HG02970 (cell line): ENCODE results near the gene CAMK2N2.
A peak's percentile ranks its signal among the peaks of the same experiment; 100 is the strongest.
"Not testable (repeated sequence)": the region's sequence is repeated elsewhere in the genome, so short reads cannot be mapped to it uniquely, and the experiment has no call there.

Source experiments
- ATAC-seq: cut with Tn5 transposase; IDR thresholded peaks from one replicate; pipeline ENCODE4 v1.9.1; 2021; ENCODE audit warnings: mild to moderate bottlenecking, moderate library complexity, moderate number of reproducible peaks; ENCODE audit not compliant: unreplicated experiment, low FRiP score

The CAMK2N2 gene

DNA sequence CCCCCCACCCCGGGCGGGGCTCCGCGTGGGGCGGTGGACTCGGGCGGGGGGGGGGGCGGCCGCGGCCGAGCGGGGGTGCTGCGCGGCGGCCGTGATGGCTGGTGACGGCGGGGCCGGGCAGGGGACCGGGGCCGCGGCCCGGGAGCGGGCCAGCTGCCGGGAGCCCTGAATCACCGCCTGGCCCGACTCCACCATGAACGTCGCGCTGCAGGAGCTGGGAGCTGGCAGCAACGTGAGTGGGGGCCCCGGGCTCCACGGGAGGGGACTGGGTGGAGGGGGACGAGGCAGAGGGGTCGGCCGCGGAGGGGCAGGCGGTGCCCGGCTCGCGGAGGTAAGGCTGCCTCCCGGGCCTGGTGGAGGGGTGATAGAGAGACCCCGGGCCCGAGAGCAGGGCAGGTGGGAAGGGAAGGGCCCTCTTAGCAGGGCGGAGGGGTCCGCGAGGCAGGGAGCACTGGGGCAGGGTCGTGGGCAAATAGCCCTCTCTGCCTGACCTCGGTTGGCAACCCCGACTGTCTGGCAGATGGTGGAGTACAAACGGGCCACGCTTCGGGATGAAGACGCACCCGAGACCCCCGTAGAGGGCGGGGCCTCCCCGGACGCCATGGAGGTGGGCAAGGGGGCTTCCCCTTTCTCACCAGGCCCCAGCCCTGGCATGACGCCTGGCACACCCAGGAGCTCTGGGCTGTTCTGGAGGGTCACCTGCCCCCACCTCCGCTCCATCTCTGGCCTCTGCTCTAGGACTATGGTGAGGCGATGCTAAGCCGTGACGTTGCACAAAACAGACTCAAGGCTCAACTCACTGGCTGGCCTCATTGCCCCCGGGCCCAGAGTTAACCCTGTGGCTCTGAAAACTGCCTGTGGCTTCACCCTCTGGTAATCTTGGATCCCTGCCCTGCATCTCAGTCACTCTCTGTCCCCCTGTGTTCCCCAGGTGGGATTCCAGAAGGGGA, 14.9 kb upstream of the CAMK2N2 start, which contains the start of gene ECE2:
Gene ECE2, plus strand, starts transcription at position 62 of the 950 bp plus-strand sequence. Its CDS starts 132 bp downstream, at position 194.
- no peak for ATAC-seq

DNA sequence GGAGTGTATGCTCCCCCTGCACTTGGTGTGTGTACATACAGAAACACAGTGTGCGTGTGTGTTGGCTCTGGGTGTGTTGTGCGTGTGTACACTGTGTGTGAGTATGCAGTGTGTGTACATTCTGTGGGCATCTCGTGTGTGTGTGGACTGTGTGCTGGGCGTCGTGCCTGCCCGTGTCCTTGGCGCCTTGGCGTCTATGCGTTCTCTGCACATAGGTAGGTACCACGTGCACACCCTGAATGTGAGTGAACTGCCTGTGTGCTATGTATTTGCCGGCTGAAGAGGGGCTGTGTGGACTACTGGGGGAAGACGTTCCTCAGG, 14.0 kb upstream of the CAMK2N2 start:
- no peak for ATAC-seq

DNA sequence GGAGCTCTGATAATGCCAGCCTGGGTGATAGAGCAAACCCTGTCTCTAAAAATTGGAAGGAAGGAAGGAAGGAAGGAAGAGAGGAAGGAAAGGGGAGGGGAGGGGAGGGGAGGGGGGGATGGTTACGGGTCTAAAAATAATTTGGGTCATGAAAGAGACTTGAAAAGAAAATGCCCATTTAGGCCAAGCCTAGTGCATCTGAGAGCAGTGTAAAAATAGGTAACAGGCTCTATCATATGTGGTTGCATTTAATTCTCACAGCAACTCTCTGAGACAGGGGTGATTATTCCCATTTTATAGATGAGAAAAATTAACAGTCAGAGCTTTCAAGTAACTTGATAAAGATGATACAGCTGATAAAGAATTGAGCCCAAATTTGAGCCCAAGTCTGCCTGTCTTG, 10.9 kb upstream of the CAMK2N2 start:
- ATAC-seq = no peak

DNA sequence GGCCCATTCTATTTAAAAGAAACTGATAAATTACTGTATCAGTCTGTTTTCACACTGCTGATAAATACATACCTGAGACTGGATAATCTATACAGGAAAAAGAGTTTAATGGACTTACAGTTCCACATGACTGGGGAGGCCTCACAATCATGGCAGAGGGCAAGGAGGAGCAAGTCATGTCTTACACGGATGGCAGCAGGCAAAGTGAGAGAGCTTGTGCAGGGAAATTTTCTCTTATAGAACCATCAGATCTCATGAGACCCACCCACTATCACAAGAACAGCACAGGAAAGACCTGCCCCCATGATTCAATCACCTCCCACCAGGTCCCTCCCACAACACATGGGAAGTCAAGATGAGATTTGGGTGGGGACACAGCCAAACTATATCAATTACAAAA, 5.9 kb upstream of the CAMK2N2 start:
- ATAC-seq = not testable (repeated sequence)

DNA sequence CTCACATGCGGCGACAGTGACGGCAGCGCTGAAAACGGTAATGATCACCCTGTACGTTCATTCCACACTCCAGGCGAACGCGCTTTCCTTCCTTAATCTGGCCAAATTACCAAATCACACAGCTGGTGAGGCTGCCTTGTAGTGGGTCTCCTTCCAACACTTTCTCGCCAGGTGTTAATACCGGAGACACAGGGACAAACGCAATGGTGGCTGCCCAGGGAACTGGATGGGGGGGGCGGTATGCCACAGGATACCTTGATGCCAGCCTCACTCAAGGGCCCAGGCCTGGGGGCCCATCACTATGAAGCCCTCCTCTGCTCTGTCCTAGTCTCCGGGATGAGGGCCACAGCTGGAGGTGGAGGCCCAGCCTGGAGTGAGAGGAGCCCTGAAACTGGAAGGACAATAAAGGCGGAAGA, 1.4 kb upstream of the CAMK2N2 start:
- ATAC-seq = no peak

DNA sequence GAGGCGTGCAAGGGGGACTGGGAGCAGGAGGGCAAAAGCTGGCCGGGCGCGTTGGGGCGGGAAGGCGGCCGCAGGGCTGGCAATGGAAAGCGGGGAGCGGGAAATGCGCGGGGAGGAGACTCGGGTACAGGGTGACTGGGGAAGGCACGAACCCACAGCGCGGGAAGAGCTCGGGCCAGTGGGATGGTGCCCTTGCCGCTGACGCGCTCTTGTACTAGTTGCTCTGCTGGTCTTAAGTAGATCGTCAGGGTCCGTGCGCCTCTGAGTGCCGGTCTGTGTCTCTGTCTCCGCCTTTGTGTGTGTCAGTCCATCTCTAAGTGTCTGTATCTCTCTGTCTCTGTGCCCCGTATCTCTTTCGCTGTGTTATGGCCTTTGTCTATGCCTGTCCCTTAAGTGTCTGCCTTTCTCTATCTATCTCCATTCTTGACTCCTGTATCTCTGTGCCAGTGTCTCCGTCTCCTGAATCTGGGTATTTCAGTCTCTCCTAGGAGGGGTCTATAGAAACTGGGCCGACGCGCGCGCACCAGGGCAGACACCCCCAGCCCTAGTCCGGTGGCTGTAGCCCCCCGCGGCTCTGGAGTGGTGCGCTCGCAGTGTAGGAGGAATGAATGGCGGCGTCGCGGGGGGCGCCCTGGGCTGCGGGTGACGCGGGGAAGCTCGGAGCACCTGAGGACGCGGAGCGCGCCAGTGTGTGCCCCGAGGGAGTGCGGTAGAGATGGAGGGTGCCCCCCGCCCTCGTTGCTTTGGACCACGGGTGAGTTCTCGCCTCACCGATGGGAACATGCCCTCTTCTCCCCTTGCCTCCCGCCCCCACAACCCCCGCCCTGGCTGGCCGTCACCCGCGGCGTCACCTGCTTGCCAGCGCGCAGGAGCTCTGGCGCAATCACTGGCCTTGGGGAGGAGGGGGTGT, 756 bp upstream of the CAMK2N2 start:
- ATAC-seq = no peak

DNA sequence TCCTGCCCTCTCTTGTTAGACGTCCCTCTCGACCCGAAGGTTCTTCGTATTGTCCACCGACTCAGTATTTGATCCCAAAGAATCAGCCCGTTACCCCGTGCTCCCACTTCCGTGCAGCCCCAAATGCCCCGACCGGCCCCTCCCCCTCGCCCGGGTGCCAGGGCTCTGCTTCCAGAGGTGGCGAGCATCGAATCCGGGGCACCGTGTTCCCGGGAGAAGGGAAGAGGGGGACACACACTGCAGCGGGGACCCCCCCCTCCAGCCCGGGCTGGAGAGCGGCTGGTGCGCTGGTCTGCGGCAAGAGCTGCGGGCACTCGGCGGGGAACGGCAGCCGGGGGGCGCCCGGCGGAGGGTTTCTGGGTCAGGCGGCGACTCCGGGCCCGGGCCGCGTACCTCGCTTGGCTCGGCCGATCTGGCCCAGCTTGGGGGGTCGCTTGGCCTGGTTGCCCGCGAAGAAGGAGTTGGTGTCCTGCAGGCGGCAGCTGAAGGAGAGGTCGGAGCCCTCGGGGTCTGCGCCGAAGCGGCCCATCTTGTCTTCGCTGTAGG, 556 bp downstream of the CAMK2N2 start:
- ATAC-seq = no peak

DNA sequence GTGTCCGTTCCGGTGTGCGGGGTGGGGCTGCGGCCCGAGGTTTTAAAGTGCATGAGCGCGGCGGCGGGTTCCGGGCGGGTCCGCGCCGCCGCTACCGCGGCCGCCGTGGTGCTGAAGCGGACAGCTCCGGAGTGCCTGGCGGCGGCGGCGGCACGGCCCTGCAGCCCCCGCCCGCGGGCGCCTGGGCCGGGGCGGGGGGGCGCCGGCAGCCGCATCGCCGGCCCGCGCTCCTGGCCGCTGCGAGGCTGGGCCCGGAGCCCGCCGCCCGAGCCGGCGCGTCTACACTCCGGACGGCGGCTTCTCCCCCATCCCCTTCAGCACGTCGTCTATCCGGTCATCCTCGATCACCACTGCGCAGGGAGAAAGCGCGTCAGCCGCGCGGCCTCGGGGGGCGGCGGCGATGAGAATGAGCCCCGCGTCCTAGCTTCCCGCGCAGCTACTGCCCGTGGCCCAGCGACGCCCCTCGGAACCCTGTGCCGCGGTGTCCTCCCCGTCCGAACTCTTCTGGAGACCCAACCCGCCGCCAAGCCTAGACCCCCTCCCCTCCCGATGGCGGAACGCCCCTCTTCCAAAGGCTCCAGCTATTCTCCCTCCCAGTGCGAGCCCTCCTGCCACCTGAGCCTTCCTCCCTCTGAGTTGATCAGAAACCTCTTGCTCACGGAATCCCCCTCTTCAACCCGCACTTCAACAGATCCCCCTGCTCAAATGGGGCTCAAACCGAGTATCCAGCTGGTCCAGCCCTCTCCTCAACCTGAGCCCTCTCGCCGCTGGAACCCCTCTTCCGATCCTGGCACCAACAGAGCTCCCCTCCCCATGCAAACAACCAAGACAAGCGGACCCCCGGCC, 1.3 kb downstream of the CAMK2N2 start:
- ATAC-seq = no peak

DNA sequence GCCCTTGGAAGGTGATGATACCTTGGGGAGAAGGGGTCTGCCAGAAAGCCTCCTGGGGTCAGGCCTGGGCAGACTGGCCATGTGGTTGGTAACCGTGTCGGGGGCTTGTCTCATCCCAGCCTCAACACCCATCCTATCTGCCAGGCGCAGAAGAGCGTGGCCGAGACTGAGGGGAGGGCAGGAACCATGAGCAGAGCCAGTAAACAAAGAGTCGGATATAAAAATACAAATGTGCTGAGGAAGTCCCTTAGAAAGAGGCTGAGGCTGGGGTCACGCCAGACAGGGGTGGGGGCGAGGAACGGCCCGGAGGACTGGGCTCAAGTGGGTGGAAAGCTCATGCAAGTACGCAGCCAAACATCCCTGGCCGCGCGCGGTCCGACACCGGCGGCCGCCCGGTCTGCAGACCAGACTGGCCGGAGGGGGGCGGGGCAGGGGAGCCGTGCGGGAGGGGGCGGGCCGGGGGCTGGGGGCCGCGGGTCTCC, 1.9 kb downstream of the CAMK2N2 start:
- no peak for ATAC-seq

DNA sequence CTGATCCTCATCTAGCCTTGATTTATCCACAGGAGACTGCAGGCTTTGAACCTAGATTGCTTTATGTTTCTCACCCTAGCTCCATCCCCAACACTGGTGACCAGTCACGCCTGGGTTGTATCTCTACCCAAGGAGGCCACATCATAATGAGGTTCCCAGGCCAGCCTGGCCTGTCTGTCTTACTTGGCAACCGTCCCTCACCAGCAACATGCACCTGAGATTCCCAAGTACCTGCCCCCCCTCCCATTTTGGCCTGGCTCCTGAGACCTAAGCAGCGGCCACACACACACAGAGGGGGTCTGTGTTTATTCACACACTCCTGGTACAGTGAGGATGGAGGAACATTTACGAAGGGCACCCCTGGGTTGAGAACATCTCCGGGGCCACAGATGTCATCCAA, 2.4 kb downstream of the CAMK2N2 start:
- no peak for ATAC-seq

DNA sequence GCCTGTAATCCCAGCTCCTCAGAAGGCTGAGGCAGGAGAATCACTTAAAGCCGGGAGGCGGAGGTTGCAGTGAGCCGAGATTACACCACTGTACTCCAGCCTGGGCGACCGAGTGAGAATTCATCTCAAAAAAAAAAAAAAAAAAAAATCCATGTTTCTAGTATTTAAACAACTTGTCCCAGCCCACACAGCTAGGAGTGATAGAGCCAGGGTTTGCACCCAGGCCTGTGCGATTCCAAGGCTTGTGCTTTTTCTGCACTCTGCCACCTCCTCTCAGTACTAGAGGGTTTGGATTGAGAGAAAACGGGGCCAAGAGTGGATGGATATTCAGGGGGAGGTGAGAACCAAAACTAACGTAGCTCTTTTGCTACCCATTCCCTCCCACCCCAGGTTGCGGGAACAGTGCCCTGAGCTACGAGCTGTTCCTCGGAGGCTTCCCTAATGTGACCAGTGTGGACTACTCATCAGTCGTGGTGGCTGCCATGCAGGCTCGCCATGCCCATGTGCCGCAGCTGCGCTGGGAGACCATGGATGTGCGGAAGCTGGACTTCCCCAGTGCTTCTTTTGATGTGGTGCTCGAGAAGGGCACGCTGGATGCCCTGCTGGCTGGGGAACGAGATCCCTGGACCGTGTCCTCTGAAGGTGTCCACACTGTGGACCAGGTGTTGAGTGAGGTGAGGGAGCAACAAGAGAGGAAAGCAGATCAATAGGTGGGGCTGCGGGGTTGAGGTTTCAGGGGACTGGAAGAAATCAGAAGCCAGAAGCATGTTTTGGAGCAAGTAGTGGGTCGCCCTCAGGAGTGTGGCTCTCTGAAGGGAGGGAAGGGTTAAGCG, 4.1 kb downstream of the CAMK2N2 start:
- ATAC-seq = no peak

DNA sequence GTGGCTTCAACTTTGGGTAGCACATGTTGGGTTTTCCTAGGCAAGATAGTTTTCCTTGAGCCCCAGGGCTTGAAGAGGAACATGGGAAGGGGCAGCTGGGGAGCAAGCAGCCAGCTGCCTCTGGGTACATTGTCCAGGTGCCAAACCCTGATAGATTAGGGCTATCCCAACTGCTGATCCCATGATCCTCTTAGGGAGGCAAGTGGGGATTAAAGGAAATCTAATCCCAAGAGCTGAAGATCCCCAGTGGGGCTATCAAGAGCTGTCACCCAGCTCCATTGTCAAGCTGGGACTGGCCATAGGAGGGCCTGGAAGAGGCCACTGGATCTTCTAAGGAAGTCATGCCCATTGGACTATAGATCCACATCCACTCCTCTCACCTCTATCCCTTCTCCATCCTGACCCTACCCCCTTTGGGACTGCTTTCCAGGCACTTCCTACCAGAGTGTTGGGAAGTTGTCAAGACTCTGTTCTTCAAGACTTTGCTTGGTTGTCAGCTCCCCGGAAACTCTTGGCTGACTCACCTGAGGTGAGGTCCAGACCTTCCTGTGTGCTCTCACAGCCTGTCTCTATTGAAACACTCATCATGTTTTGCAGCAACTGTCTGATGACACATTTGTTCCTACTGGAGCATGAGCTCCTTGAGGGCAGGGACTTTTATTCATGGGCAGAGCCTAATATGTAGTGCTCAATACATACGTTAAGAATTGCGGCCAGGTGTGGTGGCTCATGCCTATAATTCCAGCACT, 5.9 kb downstream of the CAMK2N2 start:
- ATAC-seq = no peak

DNA sequence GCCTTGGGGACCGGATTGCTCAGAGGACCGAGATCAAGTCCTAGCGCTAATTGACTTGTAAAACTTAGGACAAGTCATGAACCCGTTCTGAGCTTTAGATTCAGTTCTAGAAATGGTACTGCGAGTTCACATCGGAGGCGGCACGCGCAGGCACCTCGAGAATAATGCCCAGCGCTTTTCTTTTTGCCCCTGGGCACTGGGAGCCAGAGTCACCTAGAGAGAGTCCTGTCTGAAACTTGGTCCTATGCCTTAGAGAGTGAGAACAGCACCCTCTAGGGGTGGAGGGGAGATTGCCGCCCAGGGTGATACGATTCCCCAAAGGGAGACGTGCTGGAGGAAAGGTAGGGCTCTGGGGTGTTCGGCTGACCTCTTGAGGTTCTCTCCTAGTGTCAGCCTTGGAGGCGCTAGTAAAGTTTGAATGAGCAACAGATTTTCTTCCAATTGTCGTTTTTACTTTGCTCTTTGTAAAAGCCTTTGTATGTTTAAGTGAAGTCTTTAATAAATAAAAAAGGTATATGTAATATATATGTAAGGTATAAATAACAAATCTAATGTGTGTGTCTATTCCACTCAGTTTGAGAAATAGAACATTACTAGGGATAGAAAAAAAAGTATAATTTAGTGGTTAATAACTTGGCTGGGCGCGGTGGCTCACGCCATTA, 11.1 kb downstream of the CAMK2N2 start:
- peak; percentile 41 for ATAC-seq

DNA sequence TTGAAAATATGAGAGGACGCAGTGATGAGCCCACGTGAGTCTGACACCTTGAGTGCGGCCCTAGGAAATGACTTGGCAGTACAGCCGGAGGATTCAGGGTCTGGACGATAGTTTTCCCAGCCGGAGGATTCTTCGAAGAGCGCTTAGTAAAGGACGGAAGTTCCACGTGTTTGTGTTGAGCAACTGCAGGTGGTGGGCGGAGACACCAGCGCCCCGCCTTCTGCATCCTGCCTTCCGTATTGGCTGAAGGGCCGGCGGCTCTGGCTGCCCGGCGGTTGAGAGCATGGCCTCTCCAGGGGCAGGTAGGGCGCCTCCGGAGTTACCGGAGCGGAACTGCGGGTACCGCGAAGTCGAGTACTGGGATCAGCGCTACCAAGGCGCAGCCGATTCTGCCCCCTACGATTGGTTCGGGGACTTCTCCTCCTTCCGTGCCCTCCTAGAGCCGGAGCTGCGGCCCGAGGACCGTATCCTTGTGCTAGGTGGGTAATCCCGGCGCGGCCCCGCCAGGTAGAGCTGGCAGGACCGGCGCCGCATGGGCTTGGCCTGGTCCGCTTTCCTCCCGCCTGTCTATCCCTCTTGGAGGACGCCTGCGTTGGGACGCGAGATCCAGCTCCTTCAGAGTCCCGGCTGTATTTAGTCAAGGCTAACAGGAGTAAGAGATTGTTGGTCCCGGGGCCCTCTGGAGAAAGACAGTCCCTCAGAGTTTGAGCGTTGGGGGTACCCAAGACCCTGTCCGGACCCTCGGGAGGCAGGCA, 11.8 kb downstream of the CAMK2N2 start, which contains the start of gene EEF1AKMT4:
Gene EEF1AKMT4, plus strand, starts transcription at position 261 of the 755 bp plus-strand sequence. Its CDS starts 23 bp downstream, at position 284.
- ATAC-seq = peak; percentile 85

DNA sequence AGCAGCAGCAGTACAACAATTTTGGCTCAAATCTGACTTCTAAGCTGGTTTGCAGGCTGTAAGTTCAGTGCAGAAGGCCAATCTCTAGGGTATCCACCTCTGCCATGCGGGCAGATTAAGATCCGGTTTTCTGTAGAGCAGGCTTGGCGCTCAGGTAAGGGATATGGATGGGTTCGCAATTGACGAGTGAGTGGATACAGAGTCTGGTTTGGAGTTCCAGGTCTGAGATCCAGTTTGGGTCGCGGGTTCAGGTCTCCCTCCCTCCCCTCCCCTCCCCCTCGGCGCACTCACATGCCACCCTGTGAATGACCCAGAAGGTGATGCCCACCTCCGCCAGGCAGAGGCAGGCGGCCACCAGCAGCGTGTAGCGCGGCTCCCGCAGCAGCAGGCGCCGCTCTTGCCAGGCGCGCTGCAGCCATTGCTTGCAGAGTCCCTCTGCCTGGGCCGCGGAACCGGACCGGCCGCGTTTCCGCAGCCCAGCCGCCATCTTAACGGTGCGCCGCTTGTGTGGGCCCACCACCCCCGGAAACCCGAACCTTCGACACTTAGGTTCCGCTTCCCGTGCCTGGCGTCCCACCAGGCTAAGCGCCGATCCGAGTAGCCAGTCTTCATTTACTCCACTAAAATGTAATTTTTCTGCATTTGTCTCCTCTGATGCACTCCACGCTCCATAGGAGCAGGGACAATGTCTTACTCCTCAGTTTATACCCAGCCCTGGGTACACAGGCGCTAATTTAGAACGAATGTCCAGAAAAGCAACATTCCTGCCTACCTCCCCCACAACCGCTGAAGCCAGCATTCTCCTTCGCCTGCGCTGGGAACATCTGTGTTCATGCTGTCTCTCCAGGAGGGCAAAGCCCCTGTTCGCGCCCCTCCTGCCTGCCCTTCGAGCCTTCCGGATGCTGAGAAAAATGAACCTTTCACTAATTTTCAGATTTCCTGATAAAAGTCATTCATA, 12.6 kb downstream of the CAMK2N2 start, which contains the start of gene ALG3:
Gene ALG3, minus strand, starts transcription at position 509 of the 958 bp plus-strand sequence. Its CDS starts 22 bp downstream, at position 487.
- peak; percentile 50 for ATAC-seq

DNA sequence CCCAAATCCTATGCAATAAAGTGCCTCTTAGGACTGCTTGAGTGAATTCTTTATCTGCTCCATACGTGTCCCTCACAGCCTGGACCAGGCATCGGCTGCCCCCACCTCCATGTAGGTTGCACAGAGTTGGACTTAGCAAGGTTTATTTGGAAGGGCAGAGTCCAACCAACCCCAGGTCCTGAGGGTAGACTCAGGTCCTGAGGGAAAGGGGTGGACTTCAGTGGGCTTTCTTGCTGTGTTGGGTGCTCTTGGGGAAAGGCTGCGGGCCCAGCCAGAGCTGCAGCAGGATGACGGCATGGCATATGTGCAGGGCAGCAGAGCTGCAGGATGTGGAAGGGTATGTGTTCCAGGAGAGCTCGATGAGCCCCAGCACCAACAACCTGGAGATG, 19.1 kb downstream of the CAMK2N2 start:
- ATAC-seq = no peak
